ENCODE measurements around the gene NEDD4.

NEDD4 gene

DNA sequence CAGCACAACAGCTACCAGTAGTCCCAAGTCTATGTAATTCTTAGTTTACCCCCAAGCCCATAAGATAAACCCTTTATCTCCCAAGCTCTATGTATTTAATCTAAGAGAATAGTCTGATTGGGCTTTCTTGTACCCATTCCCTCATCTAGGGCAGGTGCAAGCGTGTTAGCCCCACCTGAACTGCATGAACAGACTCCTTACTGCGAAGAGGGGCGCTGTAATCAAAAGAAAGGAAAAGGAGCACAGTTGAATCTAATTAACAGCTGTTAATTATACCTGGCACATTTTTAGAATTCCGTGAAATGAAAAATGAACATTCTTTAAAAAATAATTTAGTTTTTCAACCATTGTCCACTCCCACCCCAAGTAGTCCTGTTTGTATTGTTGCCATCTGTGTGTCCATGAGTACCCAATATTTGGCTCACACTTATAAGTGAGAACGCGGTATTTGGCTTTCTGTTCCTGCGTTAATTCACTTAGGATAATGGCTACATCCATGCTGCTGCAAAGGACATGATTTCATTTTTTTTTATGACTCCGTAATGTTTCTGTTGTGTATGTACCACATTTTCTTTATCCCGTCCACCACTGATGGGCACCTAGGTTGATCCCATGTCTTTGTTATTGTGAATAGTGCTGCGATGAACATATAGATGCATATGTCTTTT is 26.5 kb upstream of the NEDD4 start:
- Histone ChIP-seq H3K4me3 (ENCODE audit: severe bottlenecking) (peak overlapping the region; percentile 40), H3K9me3 (ENCODE audit: severe bottlenecking) (no peaks in the 10 kb centered on the region), H3K27me3 (ENCODE audit: insufficient read depth, poor library complexity, severe bottlenecking) (no peaks in the 10 kb centered on the region), H3K4me1 (ENCODE audit: insufficient read depth, poor library complexity, severe bottlenecking) (peaks cover 40% of the 10 kb centered on the region), H3K36me3 (ENCODE audit: low read depth) (no peaks in the 10 kb centered on the region; the same call in 1 of the 2 replicates), H3K27ac (ENCODE audit: poor library complexity, severe bottlenecking) (peak overlapping the region; percentile 85)
- DNase-seq (ENCODE audit: low spot score) = no peak
- ATAC-seq (ENCODE audit: low read depth) = peak; percentile 11
- TF ChIP-seq, protein P1, sequence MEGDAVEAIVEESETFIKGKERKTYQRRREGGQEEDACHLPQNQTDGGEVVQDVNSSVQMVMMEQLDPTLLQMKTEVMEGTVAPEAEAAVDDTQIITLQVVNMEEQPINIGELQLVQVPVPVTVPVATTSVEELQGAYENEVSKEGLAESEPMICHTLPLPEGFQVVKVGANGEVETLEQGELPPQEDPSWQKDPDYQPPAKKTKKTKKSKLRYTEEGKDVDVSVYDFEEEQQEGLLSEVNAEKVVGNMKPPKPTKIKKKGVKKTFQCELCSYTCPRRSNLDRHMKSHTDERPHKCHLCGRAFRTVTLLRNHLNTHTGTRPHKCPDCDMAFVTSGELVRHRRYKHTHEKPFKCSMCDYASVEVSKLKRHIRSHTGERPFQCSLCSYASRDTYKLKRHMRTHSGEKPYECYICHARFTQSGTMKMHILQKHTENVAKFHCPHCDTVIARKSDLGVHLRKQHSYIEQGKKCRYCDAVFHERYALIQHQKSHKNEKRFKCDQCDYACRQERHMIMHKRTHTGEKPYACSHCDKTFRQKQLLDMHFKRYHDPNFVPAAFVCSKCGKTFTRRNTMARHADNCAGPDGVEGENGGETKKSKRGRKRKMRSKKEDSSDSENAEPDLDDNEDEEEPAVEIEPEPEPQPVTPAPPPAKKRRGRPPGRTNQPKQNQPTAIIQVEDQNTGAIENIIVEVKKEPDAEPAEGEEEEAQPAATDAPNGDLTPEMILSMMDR (IDR thresholded peaks at IDR 0.05; ENCODE audit: poor library complexity, severe bottlenecking) = peak; percentile 50

DNA sequence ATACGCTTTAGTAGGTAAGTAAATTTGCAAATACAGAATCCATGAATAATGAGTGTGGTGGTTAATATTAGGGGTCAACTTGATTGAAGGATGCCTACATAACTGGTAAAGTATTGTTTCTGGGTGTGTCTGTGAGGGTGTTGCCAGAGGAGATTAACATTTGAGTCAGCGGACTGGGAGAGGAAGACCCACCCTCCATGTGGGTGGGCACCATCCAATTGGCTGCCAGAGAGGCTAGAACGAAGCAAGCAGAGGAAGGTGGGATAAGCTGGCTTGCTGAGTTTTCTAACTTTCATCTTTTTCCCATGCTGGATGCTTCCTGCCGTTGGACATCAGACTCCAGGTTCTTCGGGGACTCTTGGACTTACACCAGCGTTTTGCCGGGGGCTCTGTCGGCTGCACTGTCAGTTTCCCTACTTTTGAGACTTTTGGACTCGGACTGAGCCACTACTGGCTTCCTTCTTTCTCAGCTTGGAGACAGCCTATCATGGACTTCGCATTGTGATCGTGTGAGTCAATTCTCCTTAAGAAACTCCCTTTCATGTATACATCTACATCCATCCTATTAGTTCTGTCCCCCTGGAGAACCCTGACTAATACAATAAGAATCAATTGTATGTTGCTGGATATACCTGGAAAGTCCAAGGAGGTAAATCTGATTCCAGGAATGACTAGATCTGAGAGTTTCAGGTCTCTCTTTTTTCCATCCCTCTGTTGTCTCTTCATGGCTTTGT is 25.8 kb upstream of the NEDD4 start:
- H3K4me1 ChIP-seq (ENCODE audit: insufficient read depth, poor library complexity, severe bottlenecking) = peaks cover 40% of the 10 kb centered on the region
- DNase-seq (ENCODE audit: low spot score) (peak; percentile 92), ATAC-seq (ENCODE audit: low read depth) (peak; percentile 94)
- peak overlapping the region; percentile 40 for H3K4me3 ChIP-seq (ENCODE audit: severe bottlenecking)
- H3K27me3 ChIP-seq (ENCODE audit: insufficient read depth, poor library complexity, severe bottlenecking) = no peaks in the 10 kb centered on the region
- H3K9me3 ChIP-seq (ENCODE audit: severe bottlenecking) = no peaks in the 10 kb centered on the region
- H3K27ac ChIP-seq (ENCODE audit: poor library complexity, severe bottlenecking) = peak overlapping the region; percentile 85
- H3K36me3 ChIP-seq (ENCODE audit: low read depth) = no peaks in the 10 kb centered on the region; the same call in 1 of the 2 replicates
- TF ChIP-seq, protein P1 (IDR thresholded peaks at IDR 0.05; ENCODE audit: poor library complexity, severe bottlenecking) = no peak

DNA sequence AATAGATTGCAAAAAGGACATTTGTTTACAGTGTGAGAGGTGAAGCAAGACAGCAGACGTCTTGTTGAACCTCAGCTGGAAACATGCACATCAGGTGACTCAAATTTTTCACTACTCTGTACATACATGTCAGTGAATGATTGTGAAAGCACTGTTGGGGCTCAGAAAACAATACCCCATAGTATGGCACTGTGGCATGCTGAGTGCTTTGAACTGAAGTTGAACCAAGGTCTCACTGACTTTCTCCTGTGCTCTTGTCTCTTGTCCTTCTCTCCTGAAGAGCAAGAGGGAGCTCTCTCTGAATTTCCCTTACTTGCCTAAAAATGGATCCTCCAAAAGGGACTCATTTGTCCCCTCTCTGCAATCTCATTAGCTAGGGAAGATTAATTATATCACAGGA is 24.5 kb upstream of the NEDD4 start:
- H3K4me3 ChIP-seq (ENCODE audit: severe bottlenecking) = no peak overlapping the region
- no peaks in the 10 kb centered on the region for H3K9me3 ChIP-seq (ENCODE audit: severe bottlenecking)
- TF ChIP-seq, protein P1 (IDR thresholded peaks at IDR 0.05; ENCODE audit: poor library complexity, severe bottlenecking) = peak; percentile 51
- ATAC-seq (ENCODE audit: low read depth) (no peak), DNase-seq (ENCODE audit: low spot score) (no peak)
- no peaks in the 10 kb centered on the region for H3K27me3 ChIP-seq (ENCODE audit: insufficient read depth, poor library complexity, severe bottlenecking)
- H3K36me3 ChIP-seq (ENCODE audit: low read depth) = no peaks in the 10 kb centered on the region
- H3K4me1 ChIP-seq (ENCODE audit: insufficient read depth, poor library complexity, severe bottlenecking) = peaks cover 33% of the 10 kb centered on the region
- peak overlapping the region; percentile 85 for H3K27ac ChIP-seq (ENCODE audit: poor library complexity, severe bottlenecking)

DNA sequence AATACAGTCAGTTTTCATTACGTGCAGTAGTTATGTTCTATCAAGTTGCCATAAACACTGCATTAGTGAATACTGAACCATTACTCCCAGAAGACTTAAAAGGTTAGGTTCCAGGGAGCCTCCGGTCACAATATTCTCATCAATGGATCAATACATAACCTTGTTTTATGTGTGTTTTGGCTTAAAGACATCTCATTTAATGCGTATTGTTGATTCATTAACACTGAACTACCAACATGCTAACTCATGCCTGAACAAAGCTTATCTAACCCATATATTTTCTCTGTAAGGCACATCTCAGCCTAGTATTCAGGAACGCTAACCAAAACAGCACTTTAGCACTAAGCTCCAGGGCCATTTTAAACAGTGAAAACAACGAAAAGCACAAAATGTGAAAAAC is 24.1 kb upstream of the NEDD4 start:
- Histone ChIP-seq H3K36me3 (ENCODE audit: low read depth) (no peaks in the 10 kb centered on the region), H3K27me3 (ENCODE audit: insufficient read depth, poor library complexity, severe bottlenecking) (no peaks in the 10 kb centered on the region), H3K27ac (ENCODE audit: poor library complexity, severe bottlenecking) (peak overlapping the region; percentile 85), H3K4me1 (ENCODE audit: insufficient read depth, poor library complexity, severe bottlenecking) (peaks cover 31% of the 10 kb centered on the region), H3K9me3 (ENCODE audit: severe bottlenecking) (no peaks in the 10 kb centered on the region), H3K4me3 (ENCODE audit: severe bottlenecking) (no peak overlapping the region)
- TF ChIP-seq, protein P1 (IDR thresholded peaks at IDR 0.05; ENCODE audit: poor library complexity, severe bottlenecking) = no peak
- ATAC-seq (ENCODE audit: low read depth) = no peak
- no peak for DNase-seq (ENCODE audit: low spot score)

DNA sequence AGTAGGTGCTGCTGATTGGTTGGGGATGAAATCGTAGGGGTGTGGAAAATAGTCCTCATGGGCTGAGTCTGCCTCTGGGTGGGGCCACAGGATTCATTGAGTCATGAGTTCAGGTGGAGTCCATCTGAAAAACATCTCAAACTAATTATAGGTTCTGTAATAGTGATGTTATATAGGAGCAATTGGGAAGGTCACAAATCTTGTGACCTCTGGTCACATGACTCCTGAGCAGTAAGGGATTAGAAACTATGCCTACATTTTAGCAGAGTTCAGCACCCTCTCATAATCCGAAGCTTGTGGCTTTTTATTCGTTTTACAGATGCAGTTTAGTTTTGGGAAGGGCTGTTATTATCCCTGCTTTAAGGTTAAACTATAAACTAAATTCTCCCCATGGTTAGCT is 22.9 kb upstream of the NEDD4 start:
- Histone ChIP-seq H3K36me3 (ENCODE audit: low read depth) (no peaks in the 10 kb centered on the region), H3K4me3 (ENCODE audit: severe bottlenecking) (no peak overlapping the region), H3K27ac (ENCODE audit: poor library complexity, severe bottlenecking) (no peak overlapping the region), H3K4me1 (ENCODE audit: insufficient read depth, poor library complexity, severe bottlenecking) (peaks cover 20% of the 10 kb centered on the region), H3K27me3 (ENCODE audit: insufficient read depth, poor library complexity, severe bottlenecking) (no peaks in the 10 kb centered on the region), H3K9me3 (ENCODE audit: severe bottlenecking) (no peaks in the 10 kb centered on the region)
- ATAC-seq (ENCODE audit: low read depth) (no peak), DNase-seq (ENCODE audit: low spot score) (no peak)
- TF ChIP-seq, protein P1 (IDR thresholded peaks at IDR 0.05; ENCODE audit: poor library complexity, severe bottlenecking) = no peak

Measured in RWPE2 (cell line).